HEK293T (cell line): Measurements from ENCODE around the gene AFAP1L2.

Experiments
- NFRKB ChIP-seq: fragments of 450-650 bp; IDR thresholded peaks from 2 replicates; pipeline ENCODE4 v1.6.1; 2016; ENCODE audit warnings: mild to moderate bottlenecking, moderate library complexity
- ZNF384 ChIP-seq: fragments of 450-650 bp; IDR thresholded peaks from 2 replicates; pipeline ENCODE4 v1.6.1; 2016

DNA sequence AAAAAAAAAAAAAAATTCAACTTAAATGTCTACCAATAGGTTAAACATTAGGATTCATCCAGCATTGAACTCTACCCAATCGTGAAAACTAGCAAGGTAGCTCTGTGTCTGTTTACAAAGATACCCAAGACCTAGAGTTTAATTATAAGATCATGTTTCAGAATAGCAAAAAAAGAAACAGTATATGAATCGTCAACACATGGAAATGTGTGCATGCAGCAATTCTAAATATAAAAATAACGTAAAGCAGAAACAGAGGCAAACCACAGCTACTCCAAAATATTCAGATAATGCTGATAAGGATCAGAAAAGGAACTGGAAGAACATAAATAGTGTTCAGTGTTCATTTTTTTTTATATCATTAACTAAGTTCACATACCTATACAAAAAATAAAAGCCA lies 68.7 kb downstream of the AFAP1L2 start:
- TF ChIP-seq ZNF384 (no peak), NFRKB (no peak)
